Activated CD4-positive, CD25-positive, alpha-beta regulatory T cell treated with anti-CD3 and anti-CD28 coated beads, Interleukin-2, amount 50 U/mL, for 72 hours (primary cell): ENCODE data around the gene HDLBP.

Experiments used
- DNase-seq: peaks from one replicate; pipeline ENCODE4 v3.0.0; 2021

The HDLBP gene

GRCh38 chr2:241248897-241249296, 66.6 kb downstream of the HDLBP start:
- no peak for DNase-seq

GRCh38 chr2:241248289-241248688, 67.2 kb downstream of the HDLBP start:
- DNase-seq: no peak

- no peak for DNase-seq
These were observed 71.1 kb downstream of the HDLBP start for GRCh38 chr2:241244368-241244767.

- DNase-seq: no peak
These were observed 73.2 kb downstream of the HDLBP start for GRCh38 chr2:241242306-241242705.

DNA sequence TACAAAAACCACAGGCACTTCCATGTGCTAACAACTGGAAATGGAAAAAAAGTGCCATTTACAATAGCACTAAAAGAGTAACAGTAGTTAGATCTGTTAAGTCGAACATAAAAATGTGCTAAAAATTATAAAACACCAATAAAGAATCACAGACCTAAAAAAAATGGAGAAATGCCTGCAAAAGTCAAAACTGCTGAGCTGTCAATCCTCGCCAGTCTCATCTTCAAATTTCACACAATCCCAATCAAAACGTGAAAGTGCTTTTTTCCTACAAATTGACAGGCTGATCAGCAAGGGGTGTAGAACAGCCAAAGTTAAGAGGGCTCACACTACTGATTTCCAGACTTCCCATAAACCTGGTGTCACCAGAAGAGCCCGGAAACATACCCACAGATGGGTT, 73.8 kb downstream of the HDLBP start:
- no peak for DNase-seq

DNA sequence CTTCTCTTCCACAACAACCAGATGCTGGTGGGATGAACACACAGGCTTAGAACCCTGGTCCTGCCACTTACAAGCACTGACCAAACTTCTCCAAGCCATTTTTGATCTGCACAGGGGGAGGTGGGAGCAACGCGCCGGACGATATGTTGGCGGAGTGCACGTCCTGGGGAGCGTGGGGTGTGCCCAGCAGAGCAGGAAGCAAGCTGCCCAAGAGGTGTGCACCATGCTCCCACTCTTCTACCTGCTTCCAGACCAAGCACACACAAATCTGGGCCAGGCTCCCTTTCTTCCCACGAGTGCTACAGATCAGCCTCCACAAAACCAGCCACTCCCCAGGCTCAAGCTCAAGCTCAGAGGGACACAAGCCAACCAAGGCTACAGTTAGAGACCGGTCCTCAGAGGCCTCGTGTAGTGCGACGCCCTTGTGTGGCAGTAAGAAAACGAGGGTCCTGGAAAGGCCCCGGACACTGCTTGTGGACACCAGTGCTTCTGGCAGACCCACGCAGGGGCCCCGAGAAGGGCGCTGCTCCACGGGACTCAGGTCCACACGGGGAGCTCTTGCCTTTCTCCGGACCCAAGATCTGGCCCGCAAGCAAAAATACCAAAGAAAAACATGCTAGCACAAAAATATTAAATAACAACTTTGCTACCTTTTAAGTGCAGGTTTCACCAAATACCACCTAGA, 75.0 kb downstream of the HDLBP start:
- no peak for DNase-seq

DNA sequence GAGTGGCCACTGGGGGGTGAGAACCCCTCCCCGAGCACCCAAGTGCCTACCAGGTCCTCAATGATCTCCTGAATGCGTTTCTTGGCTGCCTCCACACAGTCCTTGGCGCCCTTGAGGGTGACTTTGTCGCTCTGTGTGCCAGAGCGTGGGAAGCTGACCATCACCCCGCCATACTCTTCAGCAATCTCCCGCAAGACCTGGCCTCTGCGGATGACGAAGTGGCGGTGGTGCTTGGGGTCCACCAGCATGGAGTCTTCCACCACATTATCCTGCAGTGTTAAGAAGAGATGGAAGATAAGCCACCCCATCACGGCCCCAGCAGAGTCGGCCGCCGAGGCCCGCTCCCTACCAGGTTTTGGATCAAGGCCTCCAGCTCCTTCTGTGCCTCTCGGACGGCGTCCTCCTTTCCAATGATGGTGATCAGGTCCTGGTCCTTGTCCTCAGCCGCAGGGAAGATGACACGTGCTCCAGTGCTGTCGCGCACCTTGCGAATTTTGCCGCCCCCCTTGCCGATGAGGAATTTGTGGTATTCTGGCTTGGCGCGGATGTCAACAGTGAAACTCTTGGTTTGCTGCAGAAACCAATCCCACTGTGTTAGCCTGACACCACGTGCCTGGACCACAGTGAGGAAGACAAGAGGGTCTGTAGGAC, 75.8 kb downstream of the HDLBP start:
- DNase-seq: no peak

DNA sequence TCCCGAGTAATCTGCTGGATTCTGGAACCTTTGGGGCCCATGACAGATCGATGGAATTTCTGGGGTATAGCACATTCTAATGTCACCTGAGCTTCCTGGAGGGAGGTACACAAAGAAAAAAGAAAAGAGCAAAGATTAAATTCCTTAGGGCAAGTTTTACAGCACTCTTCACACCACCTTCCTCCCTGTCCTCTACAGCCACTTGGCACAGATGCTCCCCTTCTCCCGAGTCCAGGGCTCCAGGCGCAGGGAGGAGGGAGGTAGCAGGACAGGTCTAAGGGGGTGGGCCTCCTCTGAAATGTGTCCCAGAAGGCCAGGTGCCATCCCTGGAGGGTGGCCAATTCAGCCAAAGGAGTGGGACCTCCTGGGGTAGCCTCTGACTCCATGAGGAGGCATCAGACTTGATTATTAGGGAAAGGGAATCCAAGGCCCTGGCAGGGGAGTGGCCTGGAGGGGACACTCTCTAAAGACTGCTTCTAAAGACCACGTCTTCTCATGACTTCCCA, 76.7 kb downstream of the HDLBP start:
- DNase-seq: no peak

- no peak for DNase-seq
These were observed 77.5 kb downstream of the HDLBP start for GRCh38 chr2:241237949-241238371.

DNA sequence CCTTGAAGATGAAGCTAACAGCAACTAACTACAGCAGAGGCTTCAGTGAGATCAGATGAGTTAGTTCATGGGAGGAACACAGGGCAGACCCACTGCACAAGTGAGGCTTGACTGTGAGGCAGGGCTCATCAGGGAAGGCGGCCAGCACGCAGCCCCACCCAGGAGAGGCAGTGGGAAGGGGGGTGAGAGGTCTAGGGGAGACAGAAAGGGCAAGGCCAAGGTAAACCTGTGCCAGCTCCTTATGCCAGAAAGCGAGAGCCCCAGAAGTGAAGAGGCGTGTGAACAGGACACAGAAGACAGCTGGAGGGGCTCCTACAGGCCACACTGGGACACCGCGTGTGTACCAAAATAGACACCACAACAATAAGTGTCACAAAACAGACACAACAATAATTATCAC, 78.4 kb downstream of the HDLBP start:
- DNase-seq: no peak

DNA sequence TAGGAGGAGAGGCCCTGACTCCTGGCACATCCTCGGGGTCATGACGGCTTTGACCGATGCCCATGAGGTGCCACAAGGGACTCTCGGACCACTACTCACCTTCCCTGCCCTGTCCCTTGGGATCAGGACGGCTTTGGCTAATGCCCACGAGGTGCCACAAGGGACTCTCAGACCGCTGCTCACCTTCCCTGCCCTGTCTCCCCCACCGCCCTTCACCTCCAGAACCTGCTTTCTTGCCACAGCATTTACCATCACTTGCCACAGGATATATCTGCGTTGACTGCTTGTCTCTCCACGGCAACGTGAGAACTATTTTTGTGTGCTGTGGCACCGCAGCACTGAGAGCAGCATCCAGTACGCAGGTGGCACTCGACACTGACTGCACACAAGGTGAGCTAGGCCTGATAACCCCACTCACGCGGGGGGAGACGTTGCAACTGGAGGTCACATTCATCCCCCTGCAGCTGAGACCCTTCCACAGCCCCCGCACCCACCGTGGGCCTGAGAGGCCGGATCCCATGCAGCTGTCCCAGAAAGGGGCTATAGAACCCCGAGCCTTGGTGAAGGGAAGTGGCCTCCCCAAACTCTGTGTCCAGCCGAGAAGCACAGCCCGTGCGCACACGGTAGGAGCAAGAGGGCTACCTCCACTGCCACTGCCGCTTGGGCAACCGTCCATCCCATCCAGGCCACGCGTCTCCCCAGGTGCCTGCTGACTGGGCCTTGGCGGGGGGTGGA, 79.4 kb downstream of the HDLBP start:
- no peak for DNase-seq

DNA sequence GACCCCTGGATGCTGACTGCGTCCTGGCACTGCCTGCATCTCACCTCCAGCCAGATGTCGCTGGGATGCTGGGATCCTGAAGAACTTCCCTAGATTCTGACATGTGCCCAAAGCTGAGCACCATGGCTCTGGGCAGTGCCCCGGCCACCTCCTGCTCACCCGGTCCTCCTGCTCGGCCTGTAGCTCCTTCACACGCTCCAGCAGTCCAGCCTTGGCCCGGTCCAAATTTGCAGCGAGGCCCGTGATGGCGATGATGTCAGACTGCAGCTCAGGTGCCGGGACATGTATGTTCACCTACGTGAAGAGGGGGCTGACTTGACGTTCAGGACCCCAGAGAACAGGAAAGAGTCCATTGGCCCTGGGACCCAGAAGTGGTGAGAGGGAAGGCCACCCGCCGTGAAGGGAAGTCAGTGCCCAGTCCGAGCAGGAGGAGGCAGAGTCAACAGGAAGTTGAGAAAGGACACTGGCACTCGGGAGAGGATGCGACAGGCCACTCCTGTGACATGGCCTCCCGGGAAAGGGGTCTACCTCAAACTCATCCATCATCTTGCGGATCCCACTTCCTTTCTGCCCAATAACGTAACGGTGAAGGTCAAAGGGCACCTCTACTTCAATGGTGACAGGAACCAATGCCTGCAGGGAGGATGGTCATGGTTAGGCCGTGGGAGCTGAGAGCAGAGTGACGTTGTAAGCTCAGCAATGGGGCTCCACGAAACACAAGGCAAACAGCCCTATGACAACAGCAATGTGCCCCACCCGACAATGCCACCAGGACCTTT, 80.3 kb downstream of the HDLBP start:
- no peak for DNase-seq

DNA sequence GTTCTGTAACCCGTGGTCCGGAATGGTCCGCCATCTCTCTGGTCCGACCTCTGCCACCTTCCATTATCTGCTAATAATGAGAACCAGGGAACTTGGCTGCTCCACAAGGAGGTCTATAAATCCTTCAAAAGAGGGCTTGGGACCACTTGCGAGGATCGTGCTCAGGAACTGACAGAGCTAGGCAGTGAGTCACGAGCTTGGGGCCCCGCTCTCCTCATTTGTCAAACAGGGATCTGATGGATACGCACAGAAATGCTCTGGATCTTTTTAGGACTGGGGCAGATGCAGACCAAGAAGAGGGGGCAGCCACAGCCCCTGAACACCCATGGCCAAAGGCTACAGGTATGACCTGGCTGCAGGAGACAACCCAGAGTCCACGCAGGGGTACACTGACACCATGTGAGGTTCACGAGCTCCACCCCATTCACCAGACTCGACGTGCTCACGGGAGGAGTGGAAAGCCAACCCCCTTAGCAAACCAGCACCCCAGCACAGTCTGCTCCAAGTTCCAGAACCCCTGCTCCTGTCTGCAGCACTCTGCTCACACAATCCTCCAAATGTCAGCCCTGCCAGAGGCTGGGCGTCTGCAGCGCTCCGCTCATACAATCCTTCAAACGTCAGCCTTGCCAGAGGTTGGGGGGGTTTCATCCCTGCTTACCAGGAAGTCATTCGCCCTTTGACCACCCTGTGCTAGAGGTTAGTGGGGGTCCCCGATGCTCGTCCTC, 81.2 kb downstream of the HDLBP start:
- no peak for DNase-seq

- DNase-seq: no peak
These were observed 82.5 kb downstream of the HDLBP start for GRCh38 chr2:241232736-241233575.

GRCh38 chr2:241230435-241230834, 85.0 kb downstream of the HDLBP start:
- DNase-seq: no peak

DNA sequence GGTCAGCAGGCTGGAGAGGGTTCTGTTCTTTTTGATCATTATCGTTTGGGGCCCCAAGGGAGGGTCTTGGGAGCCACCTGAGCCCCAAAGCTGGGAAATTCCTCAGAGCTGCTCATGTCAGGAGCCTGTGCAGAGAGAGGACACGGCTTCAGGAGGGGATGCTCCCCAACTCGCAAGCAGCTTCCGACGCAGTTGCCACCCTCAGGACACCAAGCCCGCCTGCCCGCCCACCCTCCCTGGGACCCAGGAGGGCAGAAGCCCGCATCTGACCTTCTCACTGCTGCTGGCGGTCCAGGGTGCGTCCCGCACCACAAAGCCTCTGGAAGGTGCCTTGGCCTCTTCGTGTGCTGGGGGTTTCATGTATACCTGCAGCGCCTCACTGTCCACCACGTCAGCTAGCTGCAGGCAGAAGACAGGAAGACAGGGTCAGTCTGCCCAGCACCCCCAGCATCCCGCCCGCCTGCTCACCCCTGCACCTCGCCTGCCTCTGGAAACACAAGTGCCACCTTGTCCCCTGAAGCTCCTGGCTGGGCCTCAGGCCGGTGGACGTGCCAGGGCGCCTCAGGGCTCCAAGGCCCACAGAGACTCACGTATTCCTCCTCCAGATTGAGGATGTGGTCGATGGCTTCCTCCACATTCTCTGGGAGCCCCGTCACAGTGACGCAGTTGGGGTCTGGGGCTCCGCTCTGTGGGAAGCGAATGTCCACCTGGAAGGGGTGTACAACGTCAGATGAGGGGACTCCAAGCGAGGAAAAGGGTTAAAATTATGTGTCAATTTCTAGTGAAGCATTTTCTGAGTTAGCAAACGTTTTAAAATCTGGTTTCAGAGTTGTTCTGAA, 85.7 kb downstream of the HDLBP start:
- no peak for DNase-seq

- DNase-seq: no peak
These were observed 86.5 kb downstream of the HDLBP start for GRCh38 chr2:241228860-241229516.

- no peak for DNase-seq
These were observed 87.2 kb downstream of the HDLBP start for GRCh38 chr2:241228081-241228859.

DNA sequence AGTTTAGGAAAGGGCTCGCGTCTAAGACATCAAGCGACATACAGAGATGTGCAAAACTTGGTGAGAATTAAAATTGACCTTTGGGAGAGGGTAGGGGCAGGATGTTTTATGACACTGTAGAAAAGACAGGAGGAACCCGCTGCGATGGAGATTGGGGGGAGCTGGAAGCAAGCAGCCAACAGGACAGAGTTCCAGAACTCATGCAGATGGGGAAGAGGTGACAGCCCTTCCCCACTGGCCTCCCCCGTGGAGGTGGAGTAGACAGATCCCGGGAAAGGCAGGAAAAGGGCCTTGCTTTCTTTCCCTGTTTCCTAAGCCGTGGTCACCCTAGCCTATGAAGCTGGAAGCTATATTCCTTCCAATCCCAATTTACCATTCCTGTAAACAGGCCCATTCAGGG, 87.9 kb downstream of the HDLBP start:
- DNase-seq: no peak
